ENCODE results near the gene TSTD2.
A peak's percentile ranks its signal among the peaks of the same experiment; 100 is the strongest.

Gene TSTD2

DNA sequence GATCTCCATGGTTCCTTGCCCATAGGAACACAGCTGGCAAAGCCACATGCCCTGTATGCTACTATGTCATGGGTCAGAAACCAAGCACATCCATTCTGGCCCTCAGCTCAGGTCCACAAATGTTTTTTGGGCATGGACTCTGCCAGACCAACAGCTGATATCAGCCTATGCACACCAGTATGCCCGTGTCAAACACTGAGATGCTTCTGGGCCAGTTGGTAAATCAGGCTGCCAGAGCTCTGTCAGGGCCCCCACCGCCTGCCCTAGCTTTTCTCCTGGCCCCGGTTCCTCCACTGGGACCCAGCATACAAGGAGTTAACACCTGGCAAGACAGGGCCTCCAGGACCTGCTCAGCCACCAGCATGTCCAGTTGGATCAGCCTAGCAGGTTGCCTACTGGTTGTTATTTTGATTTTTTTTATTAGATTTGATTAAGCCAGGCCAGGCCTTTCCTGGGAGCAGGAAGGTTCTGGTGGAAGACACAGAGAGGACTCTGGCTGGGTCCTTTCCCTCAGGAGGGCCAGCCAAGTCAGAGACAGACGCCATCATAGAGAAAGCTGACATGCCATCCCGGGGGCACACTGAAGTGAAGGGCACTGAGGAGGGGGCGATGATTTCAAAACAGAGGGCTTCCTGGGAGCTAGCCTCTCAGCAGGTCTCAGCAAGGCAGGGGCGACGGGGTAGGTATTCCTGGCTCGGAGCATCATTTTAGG is 65.8 kb downstream of the TSTD2 start:
- TF ChIP-seq, protein P1, sequence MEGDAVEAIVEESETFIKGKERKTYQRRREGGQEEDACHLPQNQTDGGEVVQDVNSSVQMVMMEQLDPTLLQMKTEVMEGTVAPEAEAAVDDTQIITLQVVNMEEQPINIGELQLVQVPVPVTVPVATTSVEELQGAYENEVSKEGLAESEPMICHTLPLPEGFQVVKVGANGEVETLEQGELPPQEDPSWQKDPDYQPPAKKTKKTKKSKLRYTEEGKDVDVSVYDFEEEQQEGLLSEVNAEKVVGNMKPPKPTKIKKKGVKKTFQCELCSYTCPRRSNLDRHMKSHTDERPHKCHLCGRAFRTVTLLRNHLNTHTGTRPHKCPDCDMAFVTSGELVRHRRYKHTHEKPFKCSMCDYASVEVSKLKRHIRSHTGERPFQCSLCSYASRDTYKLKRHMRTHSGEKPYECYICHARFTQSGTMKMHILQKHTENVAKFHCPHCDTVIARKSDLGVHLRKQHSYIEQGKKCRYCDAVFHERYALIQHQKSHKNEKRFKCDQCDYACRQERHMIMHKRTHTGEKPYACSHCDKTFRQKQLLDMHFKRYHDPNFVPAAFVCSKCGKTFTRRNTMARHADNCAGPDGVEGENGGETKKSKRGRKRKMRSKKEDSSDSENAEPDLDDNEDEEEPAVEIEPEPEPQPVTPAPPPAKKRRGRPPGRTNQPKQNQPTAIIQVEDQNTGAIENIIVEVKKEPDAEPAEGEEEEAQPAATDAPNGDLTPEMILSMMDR (IDR thresholded peaks at IDR 0.05; ENCODE audit: low read depth, low read length, missing control alignments) = no peak
- in situ Hi-C loops (cut with HindIII; ENCODE audit: low sequenced_read_pairs) = no loop called here
- no peak for DNase-seq (ENCODE audit: low read depth)
- H3K4me3 ChIP-seq (ENCODE audit: low read depth, low read length) = no peak overlapping the region

DNA sequence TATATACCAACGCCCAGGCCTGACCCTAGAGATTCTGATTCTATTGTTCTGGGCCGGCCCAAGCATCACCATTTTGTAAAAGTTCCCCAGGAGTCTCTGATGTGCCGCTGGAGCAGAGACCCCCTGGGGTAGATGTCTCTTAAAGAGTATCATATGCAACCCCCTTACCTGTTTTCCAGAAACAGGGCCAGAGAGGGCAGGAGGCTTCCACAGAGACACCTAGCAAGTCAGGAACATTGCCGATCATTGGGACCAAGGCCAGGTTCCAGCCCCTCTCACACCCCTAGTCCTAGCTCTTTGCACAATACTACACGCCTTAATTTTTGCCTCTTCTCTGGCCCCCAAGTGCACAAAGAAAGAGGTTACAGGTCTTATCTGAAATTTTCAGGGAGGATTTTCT is 67.9 kb downstream of the TSTD2 start:
- TF ChIP-seq, protein P1 (IDR thresholded peaks at IDR 0.05; ENCODE audit: low read depth, low read length, missing control alignments) = no peak
- no peak overlapping the region for H3K4me3 ChIP-seq (ENCODE audit: low read depth, low read length)
- in situ Hi-C loops (cut with HindIII; ENCODE audit: low sequenced_read_pairs) = no loop called here
- DNase-seq (ENCODE audit: low read depth) = no peak

DNA sequence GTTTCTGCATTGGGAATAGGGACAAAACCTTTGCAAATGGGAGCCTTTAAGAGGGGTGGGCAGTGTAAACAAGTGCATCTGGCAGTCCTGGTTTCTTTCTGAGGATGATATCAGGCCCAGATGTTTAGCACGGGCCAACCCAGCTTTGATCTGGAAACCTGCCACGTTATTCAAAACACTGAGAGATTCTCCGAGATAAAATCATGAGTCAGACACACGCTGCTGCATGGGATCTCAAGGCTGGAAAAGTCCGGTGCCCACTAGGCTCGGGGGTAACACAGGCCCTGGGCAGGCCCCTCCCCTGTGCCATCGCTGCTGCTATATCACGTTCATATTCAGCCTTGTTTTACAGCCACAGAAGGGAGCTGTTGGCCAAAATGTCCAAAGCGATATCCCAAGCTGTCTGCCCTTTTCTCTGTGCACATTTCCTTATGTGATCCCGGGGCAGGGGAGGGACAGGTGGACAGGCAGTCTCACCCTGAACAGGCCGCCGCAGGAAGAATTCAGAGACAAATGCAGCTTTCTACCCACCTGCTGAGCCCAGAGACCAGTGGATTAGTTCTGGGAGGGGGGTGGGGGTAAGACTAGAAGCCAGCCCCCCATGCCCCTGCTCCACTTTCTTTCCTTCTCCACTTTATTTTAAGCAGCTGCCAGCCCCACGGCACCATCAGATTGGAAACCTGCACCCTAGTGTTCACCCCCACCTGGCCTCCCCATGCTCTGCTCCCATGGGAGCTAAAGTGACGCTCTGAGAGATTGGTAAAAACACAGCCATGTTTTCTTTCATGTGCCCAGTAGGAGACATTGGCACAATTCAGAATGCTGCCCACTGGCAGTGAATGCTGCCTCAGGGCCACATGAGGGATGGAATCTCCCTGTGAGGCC is 68.6 kb downstream of the TSTD2 start:
- peak; percentile 4 for DNase-seq (ENCODE audit: low read depth)
- in situ Hi-C loops (cut with HindIII; ENCODE audit: low sequenced_read_pairs) = no loop called here

DNA sequence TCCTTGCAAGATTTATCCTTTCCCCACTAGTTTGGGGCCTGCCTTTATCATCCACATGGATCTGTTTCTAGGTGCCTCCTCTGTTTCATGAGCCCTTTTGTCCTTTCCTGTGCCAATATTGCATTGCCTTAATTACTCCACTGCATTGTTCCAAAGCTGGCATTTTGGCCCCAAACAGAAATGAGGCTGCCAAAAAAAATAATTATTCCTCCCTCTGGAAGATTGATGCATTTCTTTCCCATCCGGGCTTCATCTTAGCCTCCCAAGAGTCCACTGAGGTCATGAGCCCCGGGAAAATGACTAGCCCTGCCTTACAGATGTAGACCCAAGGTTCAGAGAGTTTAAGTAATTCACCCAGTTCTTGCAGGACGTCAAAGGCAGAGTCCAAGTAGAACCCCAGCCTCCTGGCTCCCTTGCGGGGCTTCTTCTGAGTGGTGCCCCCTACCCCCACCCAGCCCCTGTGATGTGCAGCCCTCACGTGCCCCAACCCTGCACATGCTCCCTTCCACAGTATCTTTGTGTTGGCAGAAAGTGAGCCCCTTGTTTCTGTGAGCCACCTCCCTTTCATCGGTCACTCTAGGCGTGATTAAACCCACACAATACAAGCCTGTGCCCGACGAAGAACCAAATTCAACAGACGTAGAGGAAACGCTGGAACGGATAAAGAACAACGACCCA is 69.6 kb downstream of the TSTD2 start:
- DNase-seq (ENCODE audit: low read depth) = no peak
- in situ Hi-C loops (cut with HindIII; ENCODE audit: low sequenced_read_pairs) = no loop called here
- no peak overlapping the region for H3K4me3 ChIP-seq (ENCODE audit: low read depth, low read length)
- TF ChIP-seq, protein P1 (IDR thresholded peaks at IDR 0.05; ENCODE audit: low read depth, low read length, missing control alignments) = no peak

More for the DNA sequence above, 68.6 kb downstream of the TSTD2 start:
- TF ChIP-seq, protein P1 (IDR thresholded peaks at IDR 0.05; ENCODE audit: low read depth, low read length, missing control alignments) = no peak
- H3K4me3 ChIP-seq (ENCODE audit: low read depth, low read length) = no peak overlapping the region

DNA sequence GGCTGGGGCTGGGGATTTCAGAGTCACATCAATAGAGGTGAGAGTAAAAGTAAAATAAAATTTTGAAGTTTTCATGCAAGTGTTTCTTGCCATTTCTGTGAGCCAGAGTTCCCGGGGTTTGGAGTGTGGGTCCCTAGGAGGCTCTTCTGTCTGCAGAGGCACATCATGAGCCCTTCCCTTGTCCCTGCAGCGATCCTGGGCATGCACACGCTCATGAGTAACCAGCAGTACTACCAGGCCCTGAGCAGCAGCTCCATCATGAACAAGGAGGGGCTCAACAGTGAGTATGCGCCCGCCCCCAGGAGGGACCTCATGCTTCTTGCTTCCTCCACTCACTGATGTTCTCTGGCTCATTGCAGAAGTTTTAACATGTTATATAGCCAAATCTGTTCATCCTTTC is 70.6 kb downstream of the TSTD2 start:
- no peak for DNase-seq (ENCODE audit: low read depth)
- TF ChIP-seq, protein P1 (IDR thresholded peaks at IDR 0.05; ENCODE audit: low read depth, low read length, missing control alignments) = no peak
- no peak overlapping the region for H3K4me3 ChIP-seq (ENCODE audit: low read depth, low read length)
- in situ Hi-C loops (cut with HindIII; ENCODE audit: low sequenced_read_pairs) = no loop called here

DNA sequence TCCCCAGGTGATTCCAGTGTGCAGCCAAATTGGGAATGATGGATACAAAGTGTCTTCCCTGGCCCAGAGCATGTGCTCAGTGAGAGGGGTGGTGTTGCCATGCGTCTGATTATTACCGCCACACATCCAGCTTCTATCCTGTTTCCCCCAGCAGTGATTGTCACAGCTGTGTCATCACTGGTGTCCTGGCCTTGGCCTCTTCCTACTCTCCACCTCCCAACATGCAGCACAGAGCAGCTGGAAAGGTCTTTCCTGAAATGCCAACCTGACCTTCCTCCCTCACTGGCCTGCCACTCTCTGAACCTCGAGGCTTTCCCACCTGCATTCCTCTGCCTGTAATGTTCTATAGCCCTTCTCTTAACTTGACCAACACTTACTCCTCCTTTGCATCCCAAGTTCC is 71.7 kb downstream of the TSTD2 start:
- in situ Hi-C loops (cut with HindIII; ENCODE audit: low sequenced_read_pairs) = no loop called here
- TF ChIP-seq, protein P1 (IDR thresholded peaks at IDR 0.05; ENCODE audit: low read depth, low read length, missing control alignments) = no peak
- DNase-seq (ENCODE audit: low read depth) = no peak
- H3K4me3 ChIP-seq (ENCODE audit: low read depth, low read length) = no peak overlapping the region

Data from astrocyte of the cerebellum (primary cell).